GM19372 (cell line): ENCODE measurements around the gene AQP6.
"Not testable (repeated sequence)": the region's sequence is repeated elsewhere in the genome, so short reads cannot be mapped to it uniquely, and the experiment has no call there.

Source experiments
- ATAC-seq: cut with Tn5 transposase; IDR thresholded peaks from one replicate; pipeline ENCODE4 v1.9.1; 2021; ENCODE audit warnings: mild to moderate bottlenecking, low read depth, moderate library complexity; ENCODE audit not compliant: unreplicated experiment

The AQP6 gene

DNA sequence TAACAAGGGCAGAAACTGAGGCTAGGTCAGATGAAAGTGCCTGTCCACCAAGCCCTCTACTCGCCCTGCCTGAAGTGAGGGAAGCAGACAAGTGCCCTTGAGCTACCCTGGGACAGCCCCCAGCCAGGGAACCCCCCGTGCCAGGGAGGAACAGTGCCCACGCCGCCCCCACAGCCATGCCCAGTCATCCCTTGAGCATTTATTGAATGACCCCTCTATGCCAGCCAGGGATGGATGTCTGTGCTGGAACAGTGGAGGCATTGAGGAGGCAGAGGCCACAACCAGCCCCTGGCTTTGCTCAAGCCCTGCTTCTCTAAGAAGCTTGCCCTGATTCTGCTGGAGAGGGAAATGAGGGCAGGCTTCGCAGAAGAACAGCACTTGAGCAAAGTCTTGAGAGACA lies 3.7 kb upstream of the AQP6 start:
- no peak for ATAC-seq

DNA sequence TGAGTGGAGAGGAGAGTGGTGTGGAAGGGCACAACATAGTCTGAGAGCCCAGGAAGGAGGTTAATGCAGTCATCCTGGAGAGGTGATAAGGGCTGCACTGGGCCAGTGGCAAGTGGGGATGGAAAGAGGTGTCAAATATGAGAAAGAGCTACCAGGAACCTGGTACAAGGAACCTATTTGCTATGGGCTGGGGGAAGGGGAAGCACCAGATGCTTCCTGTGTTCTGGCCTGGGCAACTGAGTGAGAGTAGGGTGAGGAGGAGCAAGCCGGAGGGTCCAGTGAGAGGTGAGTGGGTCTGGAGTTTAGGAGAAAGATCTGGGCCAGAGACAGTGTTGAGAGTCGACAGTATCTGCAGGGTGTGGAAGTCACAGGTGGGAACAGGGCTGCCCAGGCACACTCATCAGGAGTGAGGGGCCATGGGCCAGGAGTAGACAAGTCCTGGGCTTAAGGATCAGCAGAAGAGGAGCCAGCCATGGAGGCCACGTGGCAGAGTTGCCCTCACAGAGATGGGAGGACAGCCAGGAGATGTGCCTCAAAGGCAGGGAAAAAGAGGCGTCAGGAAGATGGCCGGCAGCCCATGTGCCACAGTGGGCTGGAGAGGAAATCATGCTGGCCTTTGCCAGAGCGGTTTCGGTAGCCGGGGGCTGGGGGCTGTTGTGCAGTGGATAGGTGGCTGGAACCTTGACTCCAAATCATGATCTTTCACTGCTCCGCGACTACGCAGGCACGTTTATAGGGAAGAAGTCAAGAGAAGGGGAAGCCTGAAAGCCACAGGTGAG lies 2.9 kb upstream of the AQP6 start:
- no peak for ATAC-seq

DNA sequence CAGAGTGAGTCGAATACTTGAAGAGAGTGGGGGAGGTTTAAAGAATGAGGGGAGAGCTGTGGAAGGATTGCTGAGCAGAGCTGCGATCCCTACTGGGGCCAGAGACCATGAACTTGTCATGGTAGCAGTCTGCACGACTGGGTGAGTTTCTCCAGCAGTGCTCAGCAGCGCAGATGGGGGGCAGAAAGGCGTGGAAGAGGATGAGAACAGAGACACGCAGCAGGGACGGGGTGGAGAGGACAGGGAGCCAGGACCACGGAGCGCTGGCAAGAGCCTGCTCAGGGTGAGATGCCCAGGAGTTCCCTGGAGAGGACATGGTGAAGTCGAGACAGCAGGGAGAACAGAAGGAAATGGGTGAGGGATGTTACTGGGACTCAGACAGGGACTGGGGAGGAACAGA lies 2.1 kb upstream of the AQP6 start:
- ATAC-seq, result no peak

DNA sequence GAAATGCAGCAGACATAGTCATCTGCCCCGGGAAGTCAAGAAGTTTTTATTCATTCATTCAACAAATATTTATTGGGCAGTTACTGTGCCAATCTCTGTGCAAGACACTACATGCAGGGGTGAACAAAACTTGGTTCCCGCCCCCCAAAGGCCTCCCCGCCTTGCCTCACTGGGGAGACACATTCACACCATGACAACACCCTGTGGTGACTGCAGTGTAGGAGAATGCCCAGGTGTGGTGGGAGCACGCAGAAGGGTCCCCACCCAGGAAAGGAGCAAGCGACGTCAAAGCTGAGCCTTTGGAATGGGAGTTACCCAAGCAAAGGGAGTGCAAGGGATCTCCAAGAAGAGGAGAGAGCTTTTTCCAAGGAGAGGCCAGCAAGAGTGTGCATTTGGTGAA lies 1.6 kb upstream of the AQP6 start:
- no peak for ATAC-seq

DNA sequence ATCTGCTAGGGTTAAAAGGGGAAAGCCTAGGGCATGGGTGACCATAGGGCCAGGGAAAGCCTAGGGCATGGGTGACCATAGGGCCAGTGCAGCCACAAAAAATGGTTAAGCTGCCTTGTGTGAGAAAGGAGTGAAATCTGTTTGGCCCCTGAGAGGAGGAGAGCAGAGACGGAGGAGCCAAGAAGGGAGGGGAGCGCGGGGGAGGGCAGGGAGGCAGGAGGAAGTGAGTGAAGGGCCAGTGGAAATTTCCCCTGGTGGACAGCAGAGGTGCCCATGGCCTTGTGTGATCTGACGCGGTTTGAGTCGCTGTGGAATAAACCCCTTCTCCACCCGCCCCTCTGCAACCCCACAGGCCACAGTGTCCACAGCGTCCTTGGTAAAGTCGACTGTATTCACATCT lies 618 bp upstream of the AQP6 start:
- no peak for ATAC-seq

DNA sequence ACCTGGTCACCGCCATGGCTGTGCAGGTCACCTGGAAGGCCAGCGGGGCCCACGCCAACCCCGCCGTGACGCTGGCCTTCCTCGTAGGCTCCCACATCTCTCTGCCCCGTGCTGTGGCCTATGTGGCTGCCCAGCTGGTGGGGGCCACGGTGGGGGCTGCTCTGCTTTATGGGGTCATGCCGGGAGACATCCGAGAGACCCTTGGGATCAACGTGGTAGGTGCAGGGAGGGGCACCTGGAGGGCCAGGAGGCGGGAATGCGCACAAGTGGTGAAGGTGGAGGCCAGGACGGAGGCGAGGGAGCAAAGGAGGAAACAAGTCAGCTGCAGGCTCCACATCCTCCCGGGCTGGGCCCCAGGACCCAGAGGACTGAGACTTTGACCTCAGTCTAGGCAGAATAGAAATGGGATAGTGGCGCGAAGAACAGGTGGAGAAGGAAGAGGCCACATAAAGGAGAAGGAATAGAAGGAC lies 649 bp downstream of the AQP6 start:
- no peak for ATAC-seq

DNA sequence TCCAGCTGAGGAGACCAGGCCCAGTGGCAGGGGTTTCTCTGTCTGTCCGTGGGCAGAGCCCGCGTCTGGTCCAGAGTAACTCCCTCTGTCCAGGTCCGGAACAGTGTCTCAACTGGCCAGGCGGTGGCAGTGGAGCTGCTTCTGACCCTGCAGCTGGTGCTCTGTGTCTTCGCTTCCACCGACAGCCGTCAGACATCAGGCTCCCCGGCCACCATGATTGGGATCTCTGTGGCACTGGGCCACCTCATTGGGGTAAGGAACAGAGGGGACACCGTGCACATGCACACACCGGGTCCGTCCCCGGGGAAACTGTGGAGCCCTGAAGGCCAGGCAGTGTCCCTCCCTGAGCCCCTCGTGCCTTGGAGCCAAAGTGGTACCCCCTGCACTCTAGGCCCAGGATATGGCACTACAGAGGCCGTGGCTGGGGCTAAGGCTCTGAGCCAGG lies 1.5 kb downstream of the AQP6 start:
- no peak for ATAC-seq

DNA sequence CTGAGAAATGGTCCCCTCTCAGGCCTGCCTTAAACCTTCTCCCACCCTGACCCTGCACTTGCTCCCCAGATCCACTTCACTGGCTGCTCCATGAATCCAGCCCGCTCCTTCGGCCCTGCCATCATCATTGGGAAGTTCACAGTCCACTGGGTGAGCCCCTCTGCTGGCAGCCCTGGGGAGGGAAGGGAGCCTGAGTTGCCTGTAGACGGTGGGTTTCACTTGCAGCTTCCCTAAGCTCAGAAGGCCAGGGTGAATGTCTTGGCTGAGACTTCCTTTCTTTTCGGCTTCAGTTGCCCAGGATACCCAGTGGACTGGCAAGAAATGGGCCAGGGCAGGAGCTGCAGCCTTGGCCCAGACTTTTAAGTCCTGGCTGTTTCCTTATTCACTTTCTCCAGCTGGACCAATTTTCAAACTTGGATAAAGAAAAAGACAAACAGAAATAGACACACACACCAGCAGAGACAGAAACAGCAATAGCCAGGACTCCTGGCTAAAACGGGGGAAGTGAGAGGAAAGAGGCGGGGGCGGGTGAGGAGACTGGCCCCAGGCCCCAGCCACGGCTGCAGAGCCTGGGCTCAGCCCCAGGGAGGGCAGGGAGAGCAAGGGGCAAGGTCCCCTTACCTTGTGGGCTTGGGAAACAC lies 2.0 kb downstream of the AQP6 start:
- ATAC-seq, result no peak

DNA sequence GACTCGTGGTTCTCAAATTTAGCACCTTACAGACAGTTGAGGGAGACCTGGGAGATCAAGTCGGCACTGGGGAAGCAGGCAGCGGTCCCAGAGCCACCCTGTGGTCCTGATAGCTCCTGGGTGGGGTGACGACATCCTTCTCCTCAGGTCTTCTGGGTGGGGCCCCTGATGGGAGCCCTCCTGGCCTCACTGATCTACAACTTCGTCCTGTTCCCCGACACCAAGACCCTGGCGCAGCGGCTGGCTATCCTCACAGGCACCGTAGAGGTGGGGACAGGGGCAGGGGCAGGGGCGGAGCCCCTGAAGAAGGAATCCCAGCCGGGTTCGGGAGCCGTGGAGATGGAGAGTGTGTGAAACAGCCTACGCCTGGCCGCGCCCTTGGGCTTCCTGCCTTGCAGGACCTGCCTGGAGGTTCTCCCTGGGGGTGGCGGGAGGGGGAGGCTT lies 2.6 kb downstream of the AQP6 start:
- no peak for ATAC-seq

DNA sequence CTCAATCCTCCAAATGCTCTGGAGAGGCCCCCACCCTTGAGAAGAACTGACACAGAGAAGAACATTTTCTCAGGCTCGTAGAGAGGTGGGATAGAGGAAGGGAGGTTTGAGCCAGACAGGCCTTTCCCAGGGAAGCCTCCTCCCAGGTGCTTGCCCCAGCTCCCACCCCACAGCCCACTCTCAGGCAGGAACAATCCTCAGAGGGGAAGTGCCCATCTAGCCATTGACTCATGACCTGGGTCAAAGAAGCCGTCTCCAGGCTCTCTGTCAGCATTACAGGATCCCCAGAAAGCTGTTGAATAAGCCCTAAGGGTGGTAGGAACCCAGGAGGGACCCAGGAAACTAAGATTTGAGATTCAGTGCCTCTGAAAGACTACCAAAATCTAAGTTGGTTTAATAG lies 3.8 kb downstream of the AQP6 start:
- no peak for ATAC-seq

DNA sequence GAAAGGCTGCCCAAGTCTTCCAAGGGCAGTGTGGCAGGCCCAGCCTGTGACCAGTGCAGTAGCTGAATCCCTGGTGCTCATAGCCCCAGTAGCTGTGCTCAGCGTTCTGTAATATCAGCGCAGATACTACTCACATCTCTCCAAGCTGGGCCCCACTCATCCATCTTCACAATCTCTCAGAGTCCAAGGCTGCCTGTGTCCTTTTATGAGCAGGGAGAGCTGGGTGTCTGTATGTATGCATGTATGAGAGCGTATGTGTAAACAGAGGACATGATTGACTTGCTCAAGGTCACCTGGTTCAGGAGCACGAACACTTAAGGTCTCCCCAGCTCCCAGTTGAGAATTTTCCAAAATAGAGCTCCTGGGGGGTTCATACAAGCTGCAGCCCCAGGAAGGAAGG lies 5.4 kb downstream of the AQP6 start:
- ATAC-seq, result no peak

DNA sequence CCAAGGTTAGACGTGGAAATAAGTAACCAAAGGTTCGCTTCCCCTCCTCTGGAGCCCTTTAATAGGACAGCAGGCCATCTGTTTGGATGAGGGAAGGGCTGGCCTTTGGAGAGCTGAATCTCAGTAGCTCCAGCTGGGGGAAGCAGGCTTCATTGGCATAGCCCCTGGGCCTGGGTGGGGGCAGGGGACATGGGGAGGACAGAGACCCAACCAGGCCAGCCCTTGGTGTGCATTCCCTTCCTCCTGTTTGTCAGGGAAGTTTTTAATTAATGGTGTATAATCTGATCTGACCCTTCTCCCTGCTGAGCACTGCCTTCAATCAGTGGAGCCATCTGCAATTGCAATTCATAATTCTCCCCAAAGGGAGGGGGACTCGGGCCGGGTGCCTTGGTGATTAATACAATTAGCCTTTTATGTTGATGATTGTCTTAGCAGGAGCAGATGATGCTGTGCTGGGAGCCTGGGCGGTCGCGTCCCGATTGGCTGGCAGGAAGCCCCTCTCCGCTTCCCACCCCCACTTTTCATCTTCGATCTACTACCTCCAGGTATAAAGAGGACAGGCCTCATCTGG lies 6.4 kb downstream of the AQP6 start:
- ATAC-seq, result no peak

DNA sequence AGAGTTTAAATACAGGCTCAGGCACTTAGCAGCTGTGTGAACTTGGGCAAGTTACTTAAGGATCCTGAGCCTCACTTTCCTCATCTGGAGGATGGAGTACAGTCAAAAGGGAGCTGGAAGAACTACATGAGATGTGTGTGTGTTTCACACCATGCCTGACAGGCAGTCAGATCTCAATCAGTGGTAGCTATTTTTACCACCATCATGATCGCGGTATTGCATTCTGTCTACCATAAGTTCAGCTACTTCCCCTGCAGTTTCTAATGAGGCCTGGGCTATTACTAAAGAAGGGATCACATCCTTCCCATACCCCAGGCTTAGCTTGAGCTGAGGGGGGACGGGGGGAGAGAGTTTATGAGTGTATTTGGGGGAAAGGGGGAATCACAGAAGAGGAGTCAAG lies 7.0 kb downstream of the AQP6 start:
- no peak for ATAC-seq

DNA sequence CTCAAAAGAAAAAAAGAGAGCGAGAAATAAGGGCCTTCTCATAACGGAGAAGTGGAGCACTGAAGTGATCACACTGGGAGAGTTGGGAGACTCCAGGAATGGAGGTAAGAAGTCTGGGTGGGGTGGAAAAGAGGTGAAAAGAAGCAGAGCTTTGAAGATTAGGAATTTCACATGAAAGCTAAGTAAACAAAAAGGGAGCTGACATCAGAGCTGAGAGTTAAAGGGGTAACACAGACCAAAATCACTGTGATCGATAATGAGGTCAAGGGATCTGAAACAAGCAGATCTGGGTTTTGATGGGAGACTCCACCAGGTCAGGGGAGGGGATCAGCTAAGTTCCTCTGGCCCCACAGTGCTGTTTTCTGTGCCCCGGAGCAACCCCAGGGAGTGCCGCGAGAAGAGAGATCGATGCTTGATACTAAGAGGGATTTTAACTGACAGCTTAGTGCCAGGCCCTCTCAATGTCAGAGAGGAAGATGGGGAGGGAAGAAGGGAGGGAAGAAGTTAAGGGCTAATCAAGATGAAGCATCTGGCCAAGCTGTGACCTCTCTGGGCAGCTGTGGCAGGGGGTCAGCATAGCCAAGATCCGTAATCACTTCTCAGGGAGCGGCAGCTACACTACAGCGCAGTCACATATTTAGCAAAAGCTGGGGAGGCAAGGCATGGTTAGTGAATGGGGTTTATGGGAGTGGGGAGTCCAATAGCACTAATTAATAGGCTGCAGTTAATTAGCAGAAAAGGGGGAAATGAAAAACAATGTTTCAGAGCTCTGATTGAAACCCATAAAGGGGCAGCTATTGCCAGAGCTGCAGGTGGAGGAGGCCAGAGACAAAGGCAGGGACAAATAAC lies 8.0 kb downstream of the AQP6 start:
- no peak for ATAC-seq

DNA sequence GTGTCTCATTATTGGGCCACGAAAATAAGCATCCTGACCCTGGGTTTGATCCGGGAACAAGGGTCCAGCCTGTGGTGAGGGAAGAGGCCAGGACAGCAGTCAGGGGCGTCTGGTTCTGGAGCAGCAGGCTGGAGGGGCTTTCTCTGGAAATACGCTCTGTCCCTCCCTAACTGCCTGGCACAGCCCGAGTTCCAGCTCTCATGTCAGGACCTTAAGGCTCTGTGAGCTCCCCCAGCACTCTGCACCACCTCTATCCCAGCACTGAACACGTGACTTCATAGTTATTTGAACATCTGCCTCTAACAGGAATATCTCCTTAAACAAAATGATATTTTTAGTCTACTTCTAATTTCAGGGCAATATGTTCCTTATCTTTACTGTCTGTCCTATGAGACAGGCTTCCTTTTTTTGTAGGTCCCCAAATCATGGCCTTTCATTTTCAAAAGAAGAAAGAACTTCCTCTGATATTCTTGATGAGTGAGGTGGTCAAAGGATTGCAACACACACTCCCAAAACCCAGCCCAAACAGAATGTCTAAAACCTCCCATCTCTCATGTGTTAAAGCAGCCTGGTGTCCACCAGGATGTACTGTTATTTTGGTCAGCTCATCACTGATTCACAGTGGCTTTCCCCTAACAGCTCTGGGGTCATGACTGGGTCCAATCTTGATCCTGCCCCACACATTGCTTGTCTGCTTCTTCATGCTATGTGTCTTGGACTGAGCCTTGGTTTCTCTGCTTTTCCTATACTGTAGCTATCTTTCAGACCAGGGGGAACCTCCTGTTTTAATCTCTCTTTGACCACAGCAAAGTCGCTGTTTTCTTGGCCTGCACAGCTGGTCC lies 9.7 kb downstream of the AQP6 start:
- no peak for ATAC-seq

DNA sequence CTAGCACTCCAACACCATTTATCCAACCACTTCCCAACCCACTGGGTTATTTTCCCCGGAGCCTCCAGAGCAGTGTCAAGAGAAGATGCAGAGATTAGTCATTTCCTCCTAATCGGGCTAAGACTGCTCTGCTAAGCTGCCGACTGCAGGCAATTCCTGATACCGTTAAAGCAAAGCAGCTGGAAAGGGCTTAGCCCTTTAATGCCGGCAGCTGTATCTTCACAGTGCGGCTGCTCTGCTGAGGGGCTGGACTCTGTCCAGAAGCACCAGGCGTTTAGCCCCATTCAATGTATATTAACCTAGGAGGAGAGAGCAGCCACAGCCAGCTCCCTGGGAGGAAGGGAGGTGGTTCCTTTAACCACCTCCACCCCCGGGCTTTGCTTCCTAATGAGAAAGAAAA lies 11.1 kb downstream of the AQP6 start:
- no peak for ATAC-seq

DNA sequence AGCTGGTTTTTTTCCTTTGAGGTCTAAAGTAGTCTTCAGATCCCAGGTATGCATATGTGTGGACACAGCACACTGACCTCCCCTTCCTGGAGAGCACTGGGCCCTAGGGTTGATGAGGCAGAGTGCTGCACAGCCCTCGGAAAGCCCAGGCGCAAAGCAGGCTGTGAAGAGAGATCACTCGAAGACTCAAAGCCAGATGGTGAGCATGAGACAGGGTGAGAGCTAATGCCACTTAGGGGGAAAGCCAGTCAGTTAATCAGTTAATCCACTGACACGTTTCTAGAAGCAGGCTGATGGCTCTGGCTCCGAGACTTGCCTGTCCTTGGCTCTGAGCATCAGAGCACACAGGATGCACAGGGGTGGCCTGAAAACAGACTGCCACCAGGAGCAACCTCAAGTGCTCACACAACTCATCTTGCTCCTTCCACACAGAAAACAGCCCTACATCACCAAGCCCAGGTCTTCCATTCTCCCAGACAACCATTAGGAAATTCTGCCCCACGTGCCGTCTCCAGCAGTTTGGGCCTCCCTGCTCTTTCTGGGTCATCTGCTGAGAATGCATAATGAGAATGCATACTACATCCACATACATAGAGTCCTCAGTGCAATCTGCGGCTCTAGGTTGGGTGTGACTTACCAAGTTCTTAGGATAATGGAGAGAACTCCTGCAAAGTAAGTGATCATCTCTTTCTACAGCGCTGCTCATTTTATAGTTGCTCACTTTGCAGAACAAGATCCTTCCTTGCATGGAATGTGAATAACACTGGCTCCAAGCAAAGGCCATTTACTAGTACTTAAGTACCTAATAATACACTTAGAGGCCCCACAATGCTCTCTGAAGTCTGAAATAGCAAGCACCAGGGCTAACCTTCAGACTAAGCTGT lies 12.0 kb downstream of the AQP6 start:
- ATAC-seq, result no peak

DNA sequence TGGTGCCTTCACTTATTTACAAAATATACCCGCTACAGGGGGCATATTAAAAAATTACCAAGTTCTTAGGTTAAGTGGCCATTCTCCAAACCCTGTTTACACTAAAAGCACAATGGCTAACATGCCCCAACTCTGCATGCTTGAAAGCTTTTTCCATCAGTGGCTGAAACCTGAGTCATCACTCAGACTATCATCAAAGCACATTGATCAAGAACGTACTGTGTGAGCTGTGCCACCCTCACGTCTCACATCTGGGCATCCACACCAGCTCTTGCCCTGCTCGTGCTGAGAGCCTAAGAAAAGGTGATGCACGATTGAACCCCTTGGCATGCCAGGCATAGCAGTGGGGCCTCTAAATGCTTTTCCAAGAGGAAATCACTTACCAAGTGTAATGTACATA lies 13.2 kb downstream of the AQP6 start:
- ATAC-seq, result no peak

DNA sequence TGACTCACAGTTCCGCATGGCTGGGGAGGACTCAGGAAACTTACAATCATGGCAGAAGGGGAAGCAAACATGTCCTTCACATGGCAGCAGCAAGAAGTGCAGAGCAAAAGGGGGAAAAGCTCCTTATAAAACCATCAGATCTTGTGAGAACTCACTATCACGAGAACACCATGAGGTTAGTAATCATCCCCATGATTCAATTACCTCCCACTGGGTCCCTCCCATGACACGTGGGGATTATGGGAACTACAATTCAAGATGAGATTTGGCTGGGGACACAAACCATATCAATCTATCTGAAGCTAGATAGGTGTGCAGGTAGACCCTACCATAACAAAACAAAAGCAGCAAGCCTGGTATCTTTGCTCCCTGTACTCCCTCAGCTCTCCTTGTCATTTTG lies 13.7 kb downstream of the AQP6 start:
- ATAC-seq, result not testable (repeated sequence)
